Measurements from ENCODE around the gene TMEM132C. TPM values are rescaled to one million over a fixed set of nuclear protein-coding genes. Genes with fewer than 3 reads are reported as not detected.
A peak's percentile ranks its signal among the peaks of the same experiment; 100 is the strongest.

Gene TMEM132C
- polyA plus RNA-seq, 2 of the 4 experiments (the other 2 are of a cell fraction), result not detected

DNA sequence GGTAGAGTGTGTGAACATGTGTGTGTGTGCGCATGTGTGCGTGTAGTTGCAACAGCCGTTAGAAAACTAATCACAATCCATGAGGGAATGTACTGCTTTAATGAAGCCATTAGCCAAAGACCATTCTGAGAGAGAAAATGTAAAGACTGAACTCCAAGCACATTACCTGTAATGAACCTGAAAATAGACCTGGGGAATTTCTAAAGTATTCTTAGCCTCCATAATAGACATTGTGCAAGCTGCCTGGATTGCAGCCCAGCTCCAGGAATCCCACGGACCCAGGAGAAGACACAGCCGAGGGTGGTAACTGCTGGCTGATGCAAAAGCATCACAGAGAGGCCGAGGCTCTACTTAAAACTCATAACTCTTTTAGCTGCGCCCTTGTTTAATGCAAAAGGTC, 400.2 kb downstream of the TMEM132C start:
- H3K4me2 ChIP-seq, result no peak overlapping the region
- FAIRE-seq (no peak), DNase-seq (ENCODE audit: low read depth in 1 of 2, low spot score in 1 of 2) (no peak), ATAC-seq (no peak)
- POLR2A ChIA-PET, result no interaction called here
- TF ChIP-seq POLR2A (IDR thresholded peaks at IDR 0.05; ENCODE audit: low read length) (no peak), SMC3 (IDR thresholded peaks at IDR 0.05) (no peak), TFCP2L1 (CRISPR knock-in tag; IDR thresholded peaks at IDR 0.05) (no peak), NPAS2 (CRISPR knock-in tag; IDR thresholded peaks at IDR 0.05; ENCODE audit: borderline replicate concordance) (no peak), HDAC2 (IDR thresholded peaks at IDR 0.05) (no peak), FOXS1 (CRISPR knock-in tag; IDR thresholded peaks at IDR 0.05) (no peak), RFX5 (IDR thresholded peaks at IDR 0.05) (no peak), PHF8 (IDR thresholded peaks at IDR 0.05; ENCODE audit: borderline replicate concordance, low read depth) (no peak), KDM1A (IDR thresholded peaks at IDR 0.05; ENCODE audit: low read depth) (no peak), ZSCAN20 (CRISPR knock-in tag; IDR thresholded peaks at IDR 0.05) (no peak), TP53 (CRISPR knock-in tag; IDR thresholded peaks at IDR 0.05) (no peak), ZFP36 (IDR thresholded peaks at IDR 0.05; ENCODE audit: borderline replicate concordance, partially characterized antibody) (no peak), RAD21 (conservative IDR thresholded peaks at IDR 0.05 in 1 of 2, IDR thresholded peaks at IDR 0.05 in 1 of 2) (no peak), MAFK (IDR thresholded peaks at IDR 0.05; ENCODE audit: partially characterized antibody) (no peak), RNF2 (IDR thresholded peaks at IDR 0.05; ENCODE audit: borderline replicate concordance, low read depth) (no peak), CBX2 (IDR thresholded peaks at IDR 0.05; ENCODE audit: borderline replicate concordance, low read depth) (no peak)
- TF ChIP-seq, protein P1, sequence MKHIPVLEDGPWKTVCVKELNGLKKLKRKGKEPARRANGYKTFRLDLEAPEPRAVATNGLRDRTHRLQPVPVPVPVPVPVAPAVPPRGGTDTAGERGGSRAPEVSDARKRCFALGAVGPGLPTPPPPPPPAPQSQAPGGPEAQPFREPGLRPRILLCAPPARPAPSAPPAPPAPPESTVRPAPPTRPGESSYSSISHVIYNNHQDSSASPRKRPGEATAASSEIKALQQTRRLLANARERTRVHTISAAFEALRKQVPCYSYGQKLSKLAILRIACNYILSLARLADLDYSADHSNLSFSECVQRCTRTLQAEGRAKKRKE (CRISPR knock-in tag; IDR thresholded peaks at IDR 0.05; ENCODE audit: low read depth), result no peak
- TF ChIP-seq, protein P2, sequence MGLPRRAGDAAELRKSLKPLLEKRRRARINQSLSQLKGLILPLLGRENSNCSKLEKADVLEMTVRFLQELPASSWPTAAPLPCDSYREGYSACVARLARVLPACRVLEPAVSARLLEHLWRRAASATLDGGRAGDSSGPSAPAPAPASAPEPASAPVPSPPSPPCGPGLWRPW (IDR thresholded peaks at IDR 0.05), result no peak
- TF ChIP-seq, protein P3, sequence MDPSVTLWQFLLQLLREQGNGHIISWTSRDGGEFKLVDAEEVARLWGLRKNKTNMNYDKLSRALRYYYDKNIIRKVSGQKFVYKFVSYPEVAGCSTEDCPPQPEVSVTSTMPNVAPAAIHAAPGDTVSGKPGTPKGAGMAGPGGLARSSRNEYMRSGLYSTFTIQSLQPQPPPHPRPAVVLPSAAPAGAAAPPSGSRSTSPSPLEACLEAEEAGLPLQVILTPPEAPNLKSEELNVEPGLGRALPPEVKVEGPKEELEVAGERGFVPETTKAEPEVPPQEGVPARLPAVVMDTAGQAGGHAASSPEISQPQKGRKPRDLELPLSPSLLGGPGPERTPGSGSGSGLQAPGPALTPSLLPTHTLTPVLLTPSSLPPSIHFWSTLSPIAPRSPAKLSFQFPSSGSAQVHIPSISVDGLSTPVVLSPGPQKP (IDR thresholded peaks at IDR 0.05; ENCODE audit: low read depth, low read length), result no peak
- TF ChIP-seq, protein P4, sequence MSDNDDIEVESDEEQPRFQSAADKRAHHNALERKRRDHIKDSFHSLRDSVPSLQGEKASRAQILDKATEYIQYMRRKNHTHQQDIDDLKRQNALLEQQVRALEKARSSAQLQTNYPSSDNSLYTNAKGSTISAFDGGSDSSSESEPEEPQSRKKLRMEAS (IDR thresholded peaks at IDR 0.05), result no peak
- no peak overlapping the region for H3K27ac ChIP-seq
- no peaks in the 10 kb centered on the region for H3K4me1 ChIP-seq
- whole genome bisulfite sequencing (ENCODE audit: missing lambda C conversion rate), result 17% methylated on average over 7 of the region's 7 CpGs
- CTCF ChIA-PET, result no interaction called here
- H3K4me3 ChIP-seq, result no peak overlapping the region
- no peaks in the 10 kb centered on the region; the same call in 2 of the 3 replicates for H3K9me3 ChIP-seq

DNA sequence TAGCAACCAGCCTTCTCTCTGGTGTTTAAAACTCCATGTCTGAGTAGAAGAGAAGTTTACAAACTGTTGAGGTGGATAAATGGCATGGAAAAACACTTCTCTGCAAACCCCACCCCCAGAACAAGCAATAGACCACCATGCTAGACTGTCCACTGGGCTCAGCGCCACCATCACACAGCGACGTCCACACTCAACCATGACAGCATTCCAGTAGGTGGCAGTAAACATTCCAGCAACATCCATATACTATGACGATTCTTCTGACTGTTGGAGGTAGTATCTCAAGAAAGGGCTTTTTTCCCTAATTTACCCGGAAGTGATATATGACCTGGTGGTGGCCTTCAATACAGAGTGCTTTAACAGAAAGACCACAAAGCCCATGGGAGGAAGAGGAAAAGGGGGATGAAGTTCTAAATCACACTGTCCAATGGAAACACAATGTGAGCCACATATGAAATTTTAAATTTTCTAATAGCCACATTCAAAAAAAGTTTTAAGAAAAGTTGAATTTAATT, 404.6 kb downstream of the TMEM132C start:
- TF ChIP-seq RAD21 (conservative IDR thresholded peaks at IDR 0.05 in 1 of 2, IDR thresholded peaks at IDR 0.05 in 1 of 2), result 0 out of 5 replicates have a peak, but pooled peaks of 1 of the 2 experiments have one; percentile 26
- no peak for TF ChIP-seq RARB (CRISPR knock-in tag; IDR thresholded peaks at IDR 0.05)
- TF ChIP-seq FOSL2 (IDR thresholded peaks at IDR 0.05), result no peak
- no peak for TF ChIP-seq FOSL2 (CRISPR knock-in tag; IDR thresholded peaks at IDR 0.05)
- TF ChIP-seq, protein P5, sequence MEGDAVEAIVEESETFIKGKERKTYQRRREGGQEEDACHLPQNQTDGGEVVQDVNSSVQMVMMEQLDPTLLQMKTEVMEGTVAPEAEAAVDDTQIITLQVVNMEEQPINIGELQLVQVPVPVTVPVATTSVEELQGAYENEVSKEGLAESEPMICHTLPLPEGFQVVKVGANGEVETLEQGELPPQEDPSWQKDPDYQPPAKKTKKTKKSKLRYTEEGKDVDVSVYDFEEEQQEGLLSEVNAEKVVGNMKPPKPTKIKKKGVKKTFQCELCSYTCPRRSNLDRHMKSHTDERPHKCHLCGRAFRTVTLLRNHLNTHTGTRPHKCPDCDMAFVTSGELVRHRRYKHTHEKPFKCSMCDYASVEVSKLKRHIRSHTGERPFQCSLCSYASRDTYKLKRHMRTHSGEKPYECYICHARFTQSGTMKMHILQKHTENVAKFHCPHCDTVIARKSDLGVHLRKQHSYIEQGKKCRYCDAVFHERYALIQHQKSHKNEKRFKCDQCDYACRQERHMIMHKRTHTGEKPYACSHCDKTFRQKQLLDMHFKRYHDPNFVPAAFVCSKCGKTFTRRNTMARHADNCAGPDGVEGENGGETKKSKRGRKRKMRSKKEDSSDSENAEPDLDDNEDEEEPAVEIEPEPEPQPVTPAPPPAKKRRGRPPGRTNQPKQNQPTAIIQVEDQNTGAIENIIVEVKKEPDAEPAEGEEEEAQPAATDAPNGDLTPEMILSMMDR (IDR thresholded peaks at IDR 0.05), result 0 out of 3 replicates have a peak, but pooled peaks have one; percentile 6
- ATAC-seq (peak in 1 of 2 experiments; percentile 83; a peak in 3 of 6 replicates), FAIRE-seq (no peak), DNase-seq (ENCODE audit: low read depth in 1 of 2, low spot score in 1 of 2) (peak in 1 of 2 experiments; percentile 48)
- CTCF ChIA-PET, result no interaction called here
- Histone ChIP-seq H3K9me3 (no peaks in the 10 kb centered on the region), H3K4me1 (no peaks in the 10 kb centered on the region), H3K4me2 (no peak overlapping the region), H3K27ac (no peak overlapping the region), H3K4me3 (no peak overlapping the region)
- POLR2A ChIA-PET, result no interaction called here
- 1% methylated on average over 5 of the region's 5 CpGs for WGBS (ENCODE audit: missing lambda C conversion rate)
